Keratinocyte (primary cell): ENCODE measurements around the gene L3MBTL4.

Experiments
- CTCF ChIP-seq, 3 experiments: IDR thresholded peaks in 1 of 3; conservative IDR thresholded peaks in 1 of 3; optimal IDR thresholded peaks in 1 of 3; 2 replicates in 2 of 3; 3 replicates in 1 of 3; pipeline versions ENCODE3 to v1.5.1; 2011; ENCODE audit warnings: low read length in 3 of 3, mild to moderate bottlenecking in 3 of 3, moderate library complexity in 2 of 3, control low read depth in 1 of 3, inconsistent platforms in 1 of 3; ENCODE audit not compliant: insufficient read depth in 2 of 3; ENCODE audit errors: extremely low read depth in 1 of 3
- EZH2 ChIP-seq: IDR thresholded peaks from one replicate; pipeline ENCODE4 v1.6.1; 2012; ENCODE audit warnings: inconsistent platforms, mild to moderate bottlenecking, low read length, moderate library complexity

GRCh38 chr18:6444466-6445228 lies 29.9 kb upstream of the L3MBTL4 start:
- TF ChIP-seq CTCF (optimal IDR thresholded peaks at IDR 0.05 in 1 of 3, IDR thresholded peaks at IDR 0.05 in 1 of 3, conservative IDR thresholded peaks at IDR 0.05 in 1 of 3; ENCODE audit: extremely low read depth in 1 of 3, insufficient read depth in 2 of 3, low read length in 3 of 3) (no peak), EZH2 (no peak)
